Coronary artery (tissue), 2 donors: ENCODE measurements around the gene RNF121.

ENCODE experiments used
- DNase-seq: peaks from one replicate; pipeline ENCODE4 v3.0.0-alpha.2; 2017; ENCODE audit warnings: low spot score
- H3K27ac ChIP-seq, 2 donors: fragments of 200-600 bp; sonication (generic); one replicate each; pipeline ENCODE4 v1.5.1; 2016 to 2019
- H3K4me3 ChIP-seq: fragments of 200-600 bp; sonication (generic); 2 replicates; pipeline ENCODE4 v1.5.1; 2016; ENCODE audit warnings: mild to moderate bottlenecking, moderate library complexity
- CTCF ChIP-seq: fragments of 200-600 bp; sonication (generic); IDR thresholded peaks from one replicate; pipeline ENCODE4 v1.5.1; 2019; ENCODE audit warnings: antibody characterized with exemption

Gene RNF121

GRCh38 chr11:71991494-71991893 lies 62.6 kb downstream of the RNF121 start:
- Histone ChIP-seq H3K4me3 (no peak overlapping the region), H3K27ac (no peak overlapping the region)
- DNase-seq: no peak
- no peak for TF ChIP-seq CTCF

GRCh38 chr11:71992136-71992730 lies 63.4 kb downstream of the RNF121 start:
- H3K4me3 ChIP-seq: no peak overlapping the region
- H3K27ac ChIP-seq: no peak overlapping the region
- TF ChIP-seq CTCF: no peak
- no peak for DNase-seq

DNA sequence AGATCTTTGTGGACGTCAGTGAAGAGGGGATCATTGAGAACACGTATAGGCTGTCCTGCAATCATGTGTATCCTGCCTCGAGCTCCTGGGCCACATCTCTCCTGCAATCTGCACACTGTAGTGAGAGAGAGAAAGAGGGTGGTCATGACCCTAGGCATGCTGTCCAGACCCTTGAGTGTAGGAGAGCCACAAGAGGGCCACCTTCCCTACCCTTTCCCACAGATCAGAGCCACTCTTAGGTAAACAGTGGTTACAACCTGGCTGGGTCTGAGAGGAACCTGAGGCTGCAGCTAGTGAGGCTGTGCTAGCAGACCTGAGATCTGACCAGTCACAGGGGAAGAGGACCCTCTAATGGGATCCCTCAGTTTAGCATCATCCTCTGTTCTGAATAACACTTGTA lies 65.9 kb downstream of the RNF121 start:
- DNase-seq: no peak
- no peak for TF ChIP-seq CTCF
- H3K27ac ChIP-seq: no peak overlapping the region
- H3K4me3 ChIP-seq: no peak overlapping the region

- DNase-seq: no peak
- no peak overlapping the region for H3K27ac ChIP-seq
- no peak for TF ChIP-seq CTCF
- no peak overlapping the region for H3K4me3 ChIP-seq
Observed at GRCh38 chr11:71995726-71996291, 67.0 kb downstream of the RNF121 start.

GRCh38 chr11:71996517-71996916 lies 67.7 kb downstream of the RNF121 start:
- Histone ChIP-seq H3K27ac (no peak overlapping the region), H3K4me3 (no peak overlapping the region)
- peak; percentile 28 for DNase-seq
- TF ChIP-seq CTCF: no peak

GRCh38 chr11:71996946-71997345 lies 68.1 kb downstream of the RNF121 start:
- DNase-seq: no peak
- no peak for TF ChIP-seq CTCF
- no peak overlapping the region for H3K27ac ChIP-seq
- H3K4me3 ChIP-seq: no peak overlapping the region

DNA sequence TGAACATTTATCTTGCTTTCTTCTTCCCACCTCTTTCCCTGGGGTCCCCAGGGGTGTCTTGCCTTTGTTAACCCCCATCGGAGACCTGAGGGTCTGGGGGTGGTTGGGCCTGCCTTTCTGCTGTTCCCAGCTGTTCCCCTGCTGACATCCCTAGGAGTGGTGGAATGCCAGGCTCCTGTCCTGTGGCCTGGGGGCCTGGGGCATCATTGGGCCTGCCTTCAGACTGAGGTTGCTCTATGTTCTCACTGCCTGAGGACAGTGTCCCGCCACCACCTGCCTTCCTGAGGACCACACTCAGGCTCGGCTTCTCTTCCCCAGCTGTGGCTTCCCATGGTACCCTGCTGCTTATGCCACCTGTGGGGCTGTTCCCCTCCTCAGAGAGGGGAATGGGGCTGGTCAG lies 68.7 kb downstream of the RNF121 start:
- no peak overlapping the region for H3K27ac ChIP-seq
- no peak for TF ChIP-seq CTCF
- H3K4me3 ChIP-seq: no peak overlapping the region
- DNase-seq: no peak
